GM12801 (cell line): ENCODE results near the gene KRT12.

Source experiments
- CTCF ChIP-seq: IDR thresholded peaks from one replicate; pipeline ENCODE4 v1.5.1; 2011; ENCODE audit warnings: control low read depth; ENCODE audit not compliant: insufficient read length; ENCODE audit errors: extremely low read depth

KRT12 gene

DNA sequence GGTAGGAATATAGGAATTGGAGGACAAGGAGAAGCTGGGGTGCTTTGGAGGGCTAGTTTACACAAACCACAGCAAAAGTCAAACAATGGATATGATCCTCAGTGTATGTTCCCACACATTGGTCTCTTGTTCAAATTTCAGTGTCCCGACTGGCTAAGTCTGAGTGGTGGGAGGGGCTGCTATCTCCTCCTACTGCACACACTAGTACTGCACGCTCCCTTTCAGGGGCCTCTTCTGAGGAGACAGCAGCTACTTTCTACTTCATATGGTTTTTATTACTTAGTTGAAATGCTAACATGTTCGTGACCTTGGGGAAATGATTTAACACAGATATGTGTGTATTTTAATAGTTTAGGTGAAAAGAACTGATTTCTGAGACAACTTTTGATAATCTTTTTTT, 25.8 kb downstream of the KRT12 start:
- no peak for TF ChIP-seq CTCF

GRCh38 chr17:40839194-40839593, 27.8 kb downstream of the KRT12 start:
- TF ChIP-seq CTCF: no peak

- TF ChIP-seq CTCF: no peak
Measured at GRCh38 chr17:40836020-40836419, 31.0 kb downstream of the KRT12 start.

DNA sequence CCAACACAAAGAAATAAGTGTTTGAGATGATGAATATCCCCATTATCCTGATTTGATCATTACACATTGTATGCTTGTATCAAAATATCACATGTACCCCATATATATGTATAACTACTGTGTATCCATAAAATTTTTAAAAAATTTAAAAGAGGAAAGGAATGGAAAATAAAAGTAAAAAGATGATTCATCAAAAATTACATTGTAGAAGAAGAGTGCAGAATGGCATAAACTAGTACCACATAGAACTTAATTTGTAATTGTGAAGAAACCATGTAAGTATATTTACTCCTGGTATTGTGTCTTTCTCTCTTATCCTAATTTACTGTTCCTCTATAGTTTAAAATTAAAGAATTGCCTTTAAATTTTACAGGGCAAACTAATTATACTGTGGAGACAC, 33.1 kb downstream of the KRT12 start:
- TF ChIP-seq CTCF: no peak

DNA sequence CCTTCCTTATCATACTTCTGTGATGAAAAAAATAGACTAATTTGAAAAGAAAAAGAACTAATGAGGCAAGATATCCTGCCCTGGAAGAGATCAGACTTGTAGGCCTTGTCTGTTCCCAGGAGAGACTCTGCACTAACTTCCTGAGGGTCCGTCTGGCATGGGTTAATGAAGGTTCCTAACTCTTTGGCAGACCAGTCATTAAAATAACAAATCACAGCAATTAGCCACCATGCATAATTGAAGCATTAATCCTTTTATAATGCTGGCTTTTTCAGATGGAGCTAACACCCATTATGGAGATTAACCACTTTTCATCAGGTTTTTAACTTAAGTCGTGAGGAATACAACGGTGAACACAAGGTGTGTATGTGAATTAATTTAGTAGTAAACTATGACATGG, 34.2 kb downstream of the KRT12 start:
- no peak for TF ChIP-seq CTCF

- no peak for TF ChIP-seq CTCF
Measured at GRCh38 chr17:40830085-40830776, 36.8 kb downstream of the KRT12 start.

DNA sequence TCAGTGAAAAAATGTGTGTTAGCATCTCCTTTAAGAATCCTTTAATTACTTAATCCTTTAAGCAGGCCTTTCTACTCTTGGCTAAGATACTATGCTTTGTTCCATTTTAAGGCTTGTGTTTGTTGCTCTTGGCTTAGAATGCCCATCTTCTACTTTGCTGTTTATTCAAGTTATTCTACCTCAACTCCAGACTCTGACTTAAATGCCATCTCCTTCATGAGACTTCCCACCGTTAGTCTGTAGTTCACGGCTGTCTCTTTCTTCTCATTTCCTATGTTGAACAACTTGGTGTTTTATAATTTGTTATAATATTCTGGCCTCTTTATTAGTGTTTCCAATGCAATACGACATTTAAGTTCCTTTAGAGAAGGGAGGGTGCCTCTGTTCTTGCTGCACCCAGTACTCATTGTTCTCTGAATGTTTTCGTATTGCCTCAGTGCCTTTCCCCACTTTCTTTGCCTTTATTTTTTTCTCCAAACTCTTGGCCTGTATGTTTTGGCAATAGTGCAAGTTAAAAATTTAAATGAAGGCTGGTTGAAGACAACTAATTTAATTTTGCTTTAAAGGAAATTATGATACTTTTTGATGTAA, 38.5 kb downstream of the KRT12 start:
- no peak for TF ChIP-seq CTCF
